ENCODE data around the gene INTS7. TPM values are rescaled to one million over a fixed set of nuclear protein-coding genes. Genes with fewer than 3 reads are reported as not detected.
"Not testable (repeated sequence)": the region's sequence is repeated elsewhere in the genome, so short reads cannot be mapped to it uniquely, and the experiment has no call there.

The INTS7 gene
- polyA plus RNA-seq, 3 donors, result 14.9 to 21.7 (median 19.4) TPM

DNA sequence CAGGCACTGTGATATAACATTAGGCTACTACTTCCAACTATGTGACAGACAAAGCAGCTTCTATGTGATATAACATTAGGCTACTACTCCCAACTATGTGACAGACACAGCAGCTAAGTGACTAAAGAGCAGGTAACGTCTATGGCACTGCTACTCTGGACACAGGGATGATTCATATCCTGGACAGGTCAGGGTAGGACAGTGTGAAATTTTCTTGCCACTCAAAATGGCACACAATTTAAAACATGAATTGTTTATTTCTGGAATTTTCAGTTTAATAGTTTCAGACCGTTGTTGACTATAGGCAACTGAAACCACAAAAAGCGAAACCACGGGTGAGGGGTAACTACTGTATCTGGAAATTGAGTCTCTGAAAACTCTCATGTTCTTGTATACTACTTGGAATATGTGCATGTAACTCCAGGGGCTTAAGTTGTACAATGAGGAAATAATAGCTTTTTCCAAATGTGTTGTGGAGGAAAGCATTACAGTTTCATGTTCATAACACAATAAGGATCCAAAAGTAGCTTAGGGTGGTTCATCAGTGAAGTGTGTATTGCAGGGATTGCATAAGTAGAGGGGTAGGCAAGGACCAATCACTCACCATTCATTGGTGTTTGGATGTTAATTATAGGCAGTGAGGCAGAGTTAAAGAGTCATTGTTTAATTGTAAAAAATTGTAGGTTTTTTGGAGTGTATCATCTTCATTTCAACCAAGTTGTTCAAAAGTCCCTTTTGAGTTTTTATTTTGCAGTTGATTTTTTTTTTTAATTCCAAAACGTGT, 5.5 kb upstream of the INTS7 start:
- no peak for DNase-seq

- DNase-seq, result no peak
Observed at GRCh38 chr1:212039622-212040021, 4.3 kb upstream of the INTS7 start.

GRCh38 chr1:212037900-212038299, 2.5 kb upstream of the INTS7 start:
- no peak for DNase-seq

- peak; percentile 4 for DNase-seq
Observed at GRCh38 chr1:212035835-212036605, 663 bp upstream of the INTS7 start.

DNA sequence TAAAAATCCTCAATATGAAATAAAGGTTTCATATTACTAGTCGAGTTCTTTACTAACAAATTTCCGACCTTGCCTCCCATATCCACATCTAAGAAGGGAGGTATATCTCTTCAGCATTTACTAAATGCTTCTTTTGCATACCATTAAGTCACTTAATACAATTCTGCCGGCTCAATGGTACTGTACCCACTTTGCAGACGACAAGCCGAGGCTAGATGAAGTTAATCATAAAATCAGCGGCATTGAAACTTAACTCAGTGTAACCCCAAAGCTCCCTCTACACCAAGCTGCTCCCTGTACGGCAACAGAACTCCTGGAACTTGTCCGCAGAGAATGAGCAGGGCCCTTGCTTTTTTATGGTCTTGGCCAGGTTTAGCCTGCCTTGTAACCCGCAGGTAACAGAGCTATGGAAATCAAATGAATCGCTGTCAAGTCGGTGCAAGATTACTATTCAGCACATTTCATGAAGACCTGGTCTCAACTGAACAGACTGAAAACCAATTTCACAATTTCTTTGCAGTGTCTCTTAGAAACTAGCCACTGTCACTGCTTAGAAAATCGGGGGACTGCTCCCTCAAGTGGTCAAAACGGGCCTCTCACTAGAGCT, 738 bp downstream of the INTS7 start:
- no peak for DNase-seq

DNA sequence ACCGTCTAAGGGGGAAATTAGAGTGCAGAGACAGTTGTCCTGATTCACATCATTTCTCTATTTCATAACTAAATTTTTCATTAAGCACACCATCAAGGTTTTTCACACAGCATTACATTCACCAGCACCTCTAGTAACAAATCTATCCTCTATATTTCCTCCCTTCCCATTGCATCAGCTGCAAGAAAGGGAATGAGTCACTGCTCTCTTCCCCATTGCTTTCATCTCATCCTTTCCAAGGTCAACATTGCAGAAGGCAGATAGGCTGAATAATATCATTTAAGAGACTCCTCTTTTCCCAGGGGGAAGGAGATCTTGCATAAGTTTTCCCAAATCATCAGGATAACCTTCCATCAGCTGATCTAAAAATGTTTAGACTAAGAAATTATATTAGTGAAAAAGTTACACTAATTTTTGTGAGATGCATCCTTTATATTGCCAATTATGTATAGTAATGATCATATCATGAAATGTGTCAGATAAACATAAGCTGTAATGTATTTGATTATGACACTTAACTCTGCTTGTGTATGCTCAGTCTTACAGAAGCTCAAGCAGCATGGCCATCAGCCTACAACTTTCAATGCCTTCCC, 4.3 kb downstream of the INTS7 start:
- no peak for DNase-seq

DNA sequence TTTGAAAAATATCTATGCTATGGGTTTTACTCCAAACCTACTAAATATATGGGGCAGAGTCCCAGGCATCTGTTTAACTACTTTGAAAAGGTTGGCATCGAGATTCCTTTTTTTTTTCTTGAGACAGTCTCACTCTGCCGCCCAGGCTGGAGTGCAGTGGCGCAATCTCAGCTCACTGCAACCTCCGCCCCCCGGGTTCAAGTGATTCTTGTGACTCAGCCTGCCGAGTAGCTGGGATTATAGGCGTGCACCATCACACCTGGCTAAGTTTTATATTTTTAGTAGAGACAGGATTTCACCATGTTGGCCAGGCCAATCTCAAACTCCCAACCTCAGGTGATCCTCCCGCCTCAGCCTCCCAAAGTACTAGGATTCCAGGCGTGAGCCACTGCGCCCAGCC, 7.6 kb downstream of the INTS7 start:
- not testable (repeated sequence) for DNase-seq

DNA sequence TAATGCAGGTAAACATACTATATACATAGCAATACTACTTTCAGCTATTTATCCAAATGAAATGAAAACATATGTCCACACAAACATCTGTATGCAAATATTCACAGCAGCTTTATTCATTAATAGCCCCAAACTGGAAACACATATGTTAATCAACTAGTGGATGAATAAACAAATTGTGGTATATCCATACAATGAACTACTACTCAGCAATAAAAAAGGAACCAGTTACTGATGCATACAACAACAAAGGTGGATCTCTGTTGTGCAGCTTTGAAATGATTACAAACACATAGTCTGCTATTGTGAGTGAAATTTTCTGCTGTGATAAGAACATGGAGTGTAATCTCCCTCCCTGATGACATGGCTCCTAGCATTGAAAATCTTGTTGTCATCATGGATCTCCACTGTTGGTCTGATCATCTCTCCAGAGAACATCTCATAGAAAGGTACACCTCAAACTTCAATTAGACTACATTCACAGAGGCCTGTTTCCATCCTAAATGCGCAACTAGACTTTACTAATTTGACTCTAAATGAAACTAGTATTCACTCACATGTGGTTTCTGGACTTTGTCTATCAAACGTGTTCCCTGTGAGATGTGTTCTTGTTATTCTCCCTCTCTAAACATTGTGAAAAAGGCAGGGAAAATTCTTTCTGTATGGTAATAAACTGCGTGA, 10.7 kb downstream of the INTS7 start:
- no peak for DNase-seq

DNA sequence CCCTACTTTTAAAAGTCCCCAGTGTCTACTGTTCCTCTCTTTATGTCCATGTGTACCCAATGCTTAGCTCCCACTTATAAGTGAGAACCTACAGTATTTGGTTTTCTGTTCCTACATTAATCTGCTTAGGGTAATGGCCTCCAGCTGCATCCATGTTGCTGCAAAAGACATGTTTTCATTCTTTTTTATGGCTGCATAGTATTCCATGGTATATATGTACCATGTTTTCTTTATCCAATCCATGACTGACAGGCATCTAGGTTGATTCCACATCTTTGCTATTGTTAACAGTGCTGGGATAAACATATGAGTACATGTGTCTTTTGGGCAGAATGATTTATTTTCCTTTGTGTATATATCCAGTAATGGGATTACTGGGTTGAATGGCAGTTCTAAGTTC, 12.4 kb downstream of the INTS7 start:
- not testable (repeated sequence) for DNase-seq

- DNase-seq, result no peak
Observed at GRCh38 chr1:212021563-212021962, 13.8 kb downstream of the INTS7 start.

GRCh38 chr1:212020975-212021374, 14.4 kb downstream of the INTS7 start:
- no peak for DNase-seq

DNA sequence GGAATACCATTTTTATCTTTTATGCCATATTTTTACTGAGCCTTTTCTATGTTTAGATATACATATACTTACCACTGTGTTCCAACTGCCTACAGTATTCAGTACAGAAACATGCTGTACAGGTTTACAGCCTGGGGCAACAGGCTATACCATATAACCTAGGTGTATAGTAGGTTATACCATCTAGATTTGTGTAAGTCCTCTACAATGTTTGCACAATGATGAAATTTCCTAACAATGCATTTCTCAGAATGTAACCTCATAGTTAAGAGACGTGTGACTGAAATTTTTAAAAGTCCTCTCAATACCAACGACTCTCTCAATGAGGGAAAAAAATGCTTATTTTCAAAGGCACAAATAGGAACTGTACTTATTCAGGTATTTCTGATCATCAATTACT, 21.7 kb downstream of the INTS7 start:
- DNase-seq, result no peak

- DNase-seq, result peak; percentile 53
Observed at GRCh38 chr1:212012034-212012740, 23.2 kb downstream of the INTS7 start.

- DNase-seq, result no peak
Observed at GRCh38 chr1:212010004-212010403, 25.4 kb downstream of the INTS7 start.

DNA sequence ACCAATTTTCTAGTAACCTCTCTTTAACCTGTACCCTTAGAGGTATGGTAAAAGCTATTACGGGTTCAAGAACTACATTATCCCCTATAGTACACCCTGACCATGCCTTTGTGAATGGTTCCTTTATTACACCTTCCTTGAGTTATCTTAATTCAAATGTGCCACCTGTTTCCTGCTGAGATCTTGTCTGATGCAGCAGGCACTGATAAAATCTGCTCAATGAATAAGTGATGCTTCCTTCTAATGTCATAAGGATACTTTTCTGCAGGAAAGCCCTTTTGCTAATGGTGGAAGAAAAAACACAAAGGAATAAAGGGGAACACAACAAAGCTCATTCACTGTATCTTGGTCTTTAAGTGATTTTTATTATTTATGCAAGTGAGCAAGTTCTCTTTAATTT, 25.8 kb downstream of the INTS7 start:
- DNase-seq, result no peak

GRCh38 chr1:212007886-212008285, 27.5 kb downstream of the INTS7 start:
- DNase-seq, result no peak

- no peak for DNase-seq
Observed at GRCh38 chr1:212007178-212007577, 28.2 kb downstream of the INTS7 start.

DNA sequence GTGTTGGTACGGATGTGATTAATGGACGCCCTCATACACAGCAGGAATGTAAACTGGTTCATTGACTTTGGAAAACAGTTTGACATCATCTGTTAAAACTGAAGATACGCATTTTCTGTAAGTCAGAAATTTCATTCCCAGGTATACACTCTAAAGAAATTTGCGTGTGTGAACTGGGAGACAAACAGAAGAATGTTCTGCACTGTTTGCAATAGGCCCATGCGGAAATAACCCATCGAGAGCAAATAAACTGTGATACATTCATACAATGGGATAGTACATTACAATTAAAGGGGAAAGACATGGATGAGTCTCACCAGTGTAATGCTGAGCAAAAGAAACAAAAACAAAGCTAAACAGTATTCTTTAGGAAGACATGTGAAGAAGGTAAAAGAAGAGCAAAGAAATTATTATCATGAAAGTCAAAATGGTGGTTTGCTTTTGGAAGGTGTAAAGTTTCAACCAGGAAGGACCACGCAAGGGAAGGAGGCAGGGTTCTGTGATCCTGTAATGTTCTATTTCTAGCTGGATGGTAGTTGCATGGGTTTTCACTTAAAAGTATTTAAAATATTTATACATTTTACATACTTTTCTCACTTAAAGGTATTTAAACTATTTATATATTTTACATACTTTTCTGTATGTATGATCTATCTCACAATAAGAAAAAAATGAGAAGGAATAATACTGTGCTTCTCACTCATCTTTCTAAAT, 30.3 kb downstream of the INTS7 start:
- no peak for DNase-seq

GRCh38 chr1:212002536-212002935, 32.8 kb downstream of the INTS7 start:
- DNase-seq, result no peak

DNA sequence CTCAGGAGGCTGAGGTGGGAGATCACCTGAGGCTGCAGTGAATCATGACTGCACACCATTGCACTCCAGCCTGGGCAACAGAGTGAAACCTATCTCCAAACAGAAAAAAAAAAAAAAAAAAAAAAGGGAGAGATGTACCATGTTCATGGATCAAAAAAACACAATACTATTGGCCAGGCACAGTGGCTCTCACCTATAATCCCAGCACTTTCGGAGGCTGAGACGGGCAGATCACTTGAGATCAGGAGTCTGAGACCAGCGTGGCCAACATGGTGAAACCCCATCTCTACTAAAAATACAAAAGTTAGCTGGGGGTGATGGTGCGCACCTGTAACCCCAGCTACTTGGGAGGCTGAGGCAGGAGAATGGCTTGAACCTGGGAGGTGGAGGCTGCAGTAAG, 37.9 kb downstream of the INTS7 start:
- not testable (repeated sequence) for DNase-seq

DNA sequence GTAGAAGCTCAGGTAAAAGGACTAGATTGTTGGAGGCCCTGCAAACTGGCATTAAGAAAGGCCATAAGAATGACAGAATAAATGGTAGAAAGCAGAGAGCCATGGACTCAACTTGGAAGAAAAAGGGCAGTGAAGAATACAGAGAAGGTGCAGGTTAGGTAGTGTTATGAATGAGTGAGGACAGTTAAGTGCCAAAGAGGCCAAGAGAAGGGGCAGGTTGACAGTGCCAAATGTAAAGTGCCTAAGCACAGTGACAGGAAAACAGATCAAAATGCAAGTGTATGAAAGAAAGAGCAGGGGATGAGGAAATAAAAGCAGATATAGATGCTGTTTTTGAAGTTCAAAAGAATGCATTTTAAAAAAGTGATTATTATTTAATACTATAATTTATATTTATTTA, 43.7 kb downstream of the INTS7 start:
- no peak for DNase-seq
